NCI-H2107 (cell line): ENCODE data around the gene ZNF275.
"Not testable (repeated sequence)": the region's sequence is repeated elsewhere in the genome, so short reads cannot be mapped to it uniquely, and the experiment has no call there.

Experiments used
- DNase-seq: peaks from one replicate; lab custom pipeline; 2025; lab: John Stamatoyannopoulos, UW

ZNF275 gene

GRCh38 chrX:153319295-153320046 is 14.5 kb upstream of the ZNF275 start:
- DNase-seq, result peak; percentile 43

DNA sequence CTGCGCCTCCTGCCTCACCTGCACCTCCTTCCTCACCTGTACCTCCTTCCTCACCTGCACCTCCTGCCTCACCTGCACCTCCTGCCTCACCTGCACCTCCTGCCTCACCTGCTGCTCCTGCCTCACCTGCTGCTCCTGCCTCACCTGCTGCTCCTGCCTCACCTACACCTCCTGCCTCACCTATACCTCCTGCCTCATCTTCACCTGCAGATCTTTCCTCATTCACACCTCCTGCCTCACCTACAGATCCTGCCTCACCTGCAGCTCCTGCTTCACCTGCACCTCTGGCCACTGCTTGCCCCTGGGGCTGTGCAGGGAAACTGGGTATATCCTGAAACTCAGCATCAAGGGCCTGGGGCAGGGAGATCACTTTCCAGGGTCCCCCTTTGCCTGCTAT is 13.9 kb upstream of the ZNF275 start:
- not testable (repeated sequence) for DNase-seq

GRCh38 chrX:153320555-153321184 is 13.3 kb upstream of the ZNF275 start:
- DNase-seq, result no peak

DNA sequence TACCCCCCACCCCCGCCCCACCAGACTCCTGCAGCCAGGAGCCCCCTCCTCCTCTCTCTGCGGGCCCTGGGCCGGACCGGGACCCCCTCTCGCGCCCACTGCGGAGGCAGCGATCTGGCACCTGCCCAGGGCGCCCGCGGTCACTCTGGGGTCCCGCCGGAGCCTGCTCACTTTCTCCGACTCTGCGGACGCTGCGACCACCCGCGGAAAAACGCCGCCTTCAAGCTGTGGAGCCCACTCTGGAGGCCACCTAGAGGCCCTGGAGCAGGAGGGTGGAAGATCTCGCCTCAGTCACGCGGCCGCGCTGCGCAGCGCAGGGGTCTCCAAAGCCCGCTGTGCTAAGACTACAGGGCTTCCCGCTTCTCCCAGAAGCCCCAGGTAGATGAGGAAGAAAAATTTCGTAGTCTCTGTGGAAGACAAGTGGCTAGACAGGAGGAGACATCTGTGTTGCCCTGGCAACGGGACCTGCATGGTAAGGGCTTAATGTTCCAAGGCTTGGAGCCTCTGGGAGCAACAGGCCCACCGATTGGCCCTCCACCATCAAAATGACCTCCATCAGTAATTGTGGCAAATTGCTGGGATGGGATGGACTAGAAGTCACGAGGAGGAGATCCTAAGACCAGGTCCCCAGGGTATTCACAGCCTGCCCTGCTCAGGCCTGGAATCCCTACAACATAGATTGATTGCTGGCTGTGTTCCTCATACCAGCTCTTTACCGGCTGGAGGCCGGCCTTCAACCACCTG is 12.4 kb upstream of the ZNF275 start, which contains the start of gene PNMA6F:
Gene PNMA6F, minus strand, starts transcription at position 387 of the 744 bp plus-strand sequence. CDS start 1,093 bp downstream, outside the sequence.
- DNase-seq, result no peak

DNA sequence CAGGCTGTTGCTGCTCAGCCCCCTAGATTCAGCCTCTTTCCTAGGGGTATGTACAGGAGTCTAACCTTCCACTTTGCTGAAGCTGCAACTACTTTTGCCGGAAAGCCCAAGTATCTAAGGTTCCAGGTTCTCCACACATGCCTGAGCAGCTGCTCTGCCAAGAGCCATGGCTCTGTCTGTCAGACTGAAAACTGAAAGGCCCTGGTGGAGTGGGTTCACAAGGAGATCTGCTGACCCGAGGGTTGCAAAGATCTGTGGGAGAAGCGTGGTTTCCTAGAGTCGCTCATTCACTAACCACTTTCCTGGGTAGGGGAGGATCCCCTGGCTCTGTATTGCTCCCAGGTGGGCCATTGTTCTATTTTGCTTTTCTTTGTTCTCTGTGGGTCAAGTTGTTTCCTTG is 6.4 kb upstream of the ZNF275 start:
- DNase-seq, result no peak

- DNase-seq, result no peak
Observed at GRCh38 chrX:153333266-153333665, 687 bp upstream of the ZNF275 start.

GRCh38 chrX:153334654-153335295 is 822 bp downstream of the ZNF275 start:
- DNase-seq, result no peak

- DNase-seq, result no peak
Observed at GRCh38 chrX:153336121-153336894, 2.4 kb downstream of the ZNF275 start.

GRCh38 chrX:153336988-153337387 is 3.0 kb downstream of the ZNF275 start:
- no peak for DNase-seq

- no peak for DNase-seq
Observed at GRCh38 chrX:153338836-153339235, 4.9 kb downstream of the ZNF275 start.

- no peak for DNase-seq
Observed at GRCh38 chrX:153339662-153340061, 5.7 kb downstream of the ZNF275 start.

DNA sequence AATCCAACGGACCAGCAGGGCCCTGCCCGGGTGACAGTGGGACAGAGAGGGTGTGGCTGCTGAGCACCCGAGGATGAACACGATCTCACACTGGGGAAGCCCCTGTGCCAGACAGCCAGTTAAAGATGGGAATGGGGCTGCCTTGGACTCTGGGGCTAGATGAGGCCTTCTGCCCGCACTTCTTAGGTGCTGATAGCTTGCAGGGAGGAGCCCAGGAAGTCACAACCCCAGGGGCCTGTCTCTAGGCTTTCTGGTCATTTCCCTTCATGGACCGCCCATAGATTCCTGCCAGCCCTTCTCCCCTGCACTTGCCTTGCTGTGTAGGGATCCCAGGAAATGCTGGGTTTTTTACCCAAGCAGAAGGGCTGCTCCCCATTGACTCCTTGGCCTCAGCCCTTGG is 6.2 kb downstream of the ZNF275 start:
- no peak for DNase-seq

- DNase-seq, result no peak
Observed at GRCh38 chrX:153342762-153343558, 9.0 kb downstream of the ZNF275 start.

- DNase-seq, result no peak
Observed at GRCh38 chrX:153343674-153344073, 9.7 kb downstream of the ZNF275 start.

DNA sequence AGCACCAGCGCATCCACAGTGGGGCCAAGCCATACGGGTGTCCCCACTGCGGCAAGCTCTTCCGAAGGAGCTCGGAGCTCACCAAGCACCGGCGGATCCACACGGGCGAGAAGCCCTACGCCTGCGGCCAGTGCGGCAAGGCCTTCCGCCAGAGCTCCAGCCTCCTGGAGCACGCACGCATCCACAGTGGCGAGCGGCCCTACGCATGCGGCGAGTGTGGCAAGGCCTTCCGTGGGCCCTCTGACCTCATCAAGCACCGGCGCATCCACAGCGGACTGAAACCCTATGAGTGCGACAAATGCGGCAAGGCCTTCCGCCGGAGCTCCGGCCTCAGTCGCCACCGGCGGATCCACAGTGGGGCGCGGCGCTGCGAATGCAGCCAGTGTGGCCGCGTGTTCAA is 13.6 kb downstream of the ZNF275 start:
- DNase-seq, result no peak

GRCh38 chrX:153348421-153348820 is 14.5 kb downstream of the ZNF275 start:
- DNase-seq, result no peak

DNA sequence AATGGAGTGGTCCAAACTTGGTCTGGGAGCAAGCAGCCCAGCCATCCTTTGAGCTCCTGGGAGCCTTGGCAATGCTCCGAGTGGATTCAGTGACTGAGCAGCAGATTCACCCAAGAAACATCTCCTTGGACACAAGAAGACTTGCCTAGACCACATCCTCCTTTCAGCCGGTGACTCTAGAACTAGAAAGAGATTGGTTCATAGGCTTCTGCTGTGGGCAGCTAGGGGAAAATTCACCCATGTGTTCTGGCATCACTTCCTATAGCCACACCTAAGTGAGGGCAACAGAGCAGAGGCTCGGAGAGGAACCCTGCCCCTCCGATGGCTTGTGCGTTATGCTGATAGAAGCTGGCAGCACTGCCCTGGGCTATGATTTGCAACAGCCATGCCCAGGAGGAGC is 16.0 kb downstream of the ZNF275 start:
- DNase-seq, result no peak

DNA sequence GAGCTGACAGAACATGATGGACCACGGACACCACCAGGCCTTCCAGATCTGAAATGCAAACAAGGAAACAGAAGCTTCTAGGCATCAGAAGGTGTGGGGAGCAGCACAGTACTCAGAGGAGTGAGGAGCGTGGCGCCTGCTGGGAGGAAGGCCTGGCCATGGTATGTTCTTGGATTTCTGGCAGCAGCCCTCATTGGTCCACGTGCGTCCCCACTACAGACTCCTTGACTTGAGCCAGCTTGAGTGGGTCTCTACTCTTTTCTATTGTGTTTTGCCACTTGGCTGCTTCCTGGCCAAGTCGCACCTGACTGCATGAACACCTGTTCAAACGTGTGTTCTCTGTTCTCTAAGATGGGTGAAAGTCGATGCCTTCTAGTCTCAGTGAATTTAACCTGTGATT is 18.0 kb downstream of the ZNF275 start:
- peak; percentile 86 for DNase-seq

- no peak for DNase-seq
Observed at GRCh38 chrX:153352858-153353257, 18.9 kb downstream of the ZNF275 start.

DNA sequence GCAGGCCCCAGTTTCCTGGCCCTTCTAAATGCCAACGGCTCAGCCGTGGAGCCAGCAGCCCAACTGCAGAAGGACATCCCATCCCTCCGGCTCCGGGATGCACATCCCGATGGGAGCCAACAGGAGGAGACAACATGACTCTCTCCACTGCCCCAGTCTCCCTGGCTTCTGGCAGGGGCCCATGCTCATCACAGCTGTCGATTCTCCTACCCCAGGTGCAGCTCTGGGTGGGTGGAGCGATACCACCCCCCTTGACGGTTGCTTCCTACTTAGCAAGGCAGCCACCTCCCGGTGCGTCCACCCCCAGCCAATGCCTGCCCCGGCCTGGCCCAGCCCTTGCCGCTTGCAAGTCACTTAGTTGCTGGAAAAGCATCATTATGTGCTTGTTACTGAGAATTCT is 19.5 kb downstream of the ZNF275 start:
- DNase-seq, result peak; percentile 84

DNA sequence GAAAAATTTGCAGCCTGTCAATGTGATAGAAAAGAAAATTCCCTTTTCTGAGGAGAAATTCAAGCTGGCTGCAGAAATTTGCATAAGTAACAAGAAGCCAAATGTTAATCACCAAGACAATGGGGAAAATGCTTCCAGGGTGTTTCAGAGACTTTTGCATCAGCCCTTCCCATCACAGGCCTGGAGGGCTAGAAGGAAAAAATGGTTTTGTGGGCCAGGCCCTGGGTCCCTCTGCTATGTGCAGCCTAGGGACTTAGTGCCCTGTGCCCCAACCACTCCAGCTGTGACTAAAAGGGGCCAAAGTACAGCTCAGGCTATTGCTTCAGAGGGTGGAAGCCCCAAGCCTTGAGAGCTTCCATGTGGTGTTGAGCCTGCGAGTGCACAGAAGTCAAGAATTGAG is 23.9 kb downstream of the ZNF275 start:
- DNase-seq, result no peak
